H1 (cell line): ENCODE measurements around the gene TENT4A. TPM values are rescaled to one million over a fixed set of nuclear protein-coding genes. Genes with fewer than 3 reads are reported as not detected.

ENCODE experiments used
- CTCF ChIA-PET: fragments of 300-600 bp; sonication (Branson Sonifier 250); formaldehyde crosslinking; loops from one replicate; lab custom pipeline; 2021; ENCODE audit not compliant: partially characterized antibody; lab: Charles Lee
- POLR2A ChIA-PET: fragments of 300-600 bp; sonication (Branson Sonifier 250); formaldehyde crosslinking; loops from one replicate; lab custom pipeline; 2021; ENCODE audit warnings: inconsistent platforms; ENCODE audit not compliant: partially characterized antibody; lab: Charles Lee
- DNase-seq, 2 experiments: peaks; one replicate each; pipeline versions ENCODE4 v3.0.0 to v3.0.0-alpha.2; 2010 to 2022; ENCODE audit warnings: low spot score in 2 of 2, low read depth in 1 of 2, mixed read lengths in 1 of 2
- FAIRE-seq: peaks from 2 replicates; lab custom pipeline; 2011; peaks lifted over from hg19 to GRCh38; lab: Jason Lieb, UNC
- H2AFZ ChIP-seq: 2 replicates; pipeline ENCODE4 v1.8.1; 2012; ENCODE audit warnings: low read length, inconsistent platforms
- H2AK5ac ChIP-seq: 2 replicates; pipeline ENCODE4 v1.6.1; 2013; ENCODE audit warnings: low read depth, low read length
- H2BK120ac ChIP-seq: replicated peaks from 2 replicates; pipeline ENCODE3; 2013; ENCODE audit warnings: low read depth, low read length, inconsistent platforms
- H2BK12ac ChIP-seq: 2 replicates; pipeline ENCODE4 v1.6.1; 2013; ENCODE audit warnings: low read depth, low read length
- H2BK15ac ChIP-seq: 2 replicates; pipeline ENCODE4 v1.6.1; 2013; ENCODE audit warnings: low read length
- H2BK20ac ChIP-seq: 2 replicates; pipeline ENCODE4 v1.6.1; 2013; ENCODE audit warnings: low read length
- H2BK5ac ChIP-seq: 2 replicates; pipeline ENCODE4 v1.6.1; 2013; ENCODE audit warnings: low read depth, low read length
- H3K14ac ChIP-seq: 2 replicates; pipeline ENCODE4 v1.6.1; 2013; ENCODE audit warnings: inconsistent platforms; ENCODE audit not compliant: insufficient read length
- H3K18ac ChIP-seq: 2 replicates; pipeline ENCODE4 v1.6.1; 2013; ENCODE audit warnings: low read length; ENCODE audit errors: extremely low read depth
- H3K23ac ChIP-seq: 2 replicates; pipeline ENCODE4 v1.6.1; 2013; ENCODE audit warnings: inconsistent platforms; ENCODE audit not compliant: insufficient read length
- H3K23me2 ChIP-seq: 2 replicates; pipeline ENCODE4 v1.6.1; 2013; ENCODE audit warnings: low read depth, low read length
- H3K27ac ChIP-seq: 2 replicates; pipeline ENCODE4 v1.6.1; 2011; ENCODE audit warnings: low read depth, low read length, inconsistent platforms
- H3K27me3 ChIP-seq, 4 experiments: replicated peaks in 1 of 4; 1 replicate in 1 of 4; 2 replicates in 3 of 4; pipeline versions ENCODE4 v1.6.1 to v1.8.1; 2011 to 2013; ENCODE audit warnings: low read length in 3 of 4, mild to moderate bottlenecking in 3 of 4, inconsistent platforms in 2 of 4, mixed read lengths in 2 of 4, moderate library complexity in 1 of 4; ENCODE audit not compliant: control insufficient read depth in 3 of 4, insufficient read depth in 3 of 4; ENCODE audit errors: extremely low read depth in 1 of 4
- H3K36me3 ChIP-seq, 4 experiments: 2 replicates each; pipeline versions ENCODE4 v1.6.1 to v1.8.1; 2011 to 2013; ENCODE audit warnings: mild to moderate bottlenecking in 4 of 4, low read length in 3 of 4, moderate library complexity in 2 of 4, control low read depth in 1 of 4, inconsistent platforms in 1 of 4; ENCODE audit not compliant: insufficient read depth in 4 of 4, control insufficient read depth in 2 of 4
- H3K4ac ChIP-seq: replicated peaks from 2 replicates; pipeline ENCODE3; 2013; ENCODE audit warnings: low read length, low read depth, mixed read lengths, inconsistent platforms; ENCODE audit not compliant: insufficient read length
- H3K4me1 ChIP-seq, 4 experiments: replicated peaks in 1 of 4; 1 replicate in 1 of 4; 2 replicates in 3 of 4; pipeline versions ENCODE4 v1.6.1 to v1.8.1; 2011 to 2013; ENCODE audit warnings: low read length in 3 of 4, inconsistent platforms in 2 of 4, mixed read lengths in 1 of 4; ENCODE audit not compliant: insufficient read depth in 4 of 4, control insufficient read depth in 3 of 4
- H3K4me2 ChIP-seq, 2 experiments: 2 replicates each; pipeline versions ENCODE4 v1.6.1 to v1.8.1; 2011 to 2013; ENCODE audit warnings: low read depth in 2 of 2, low read length in 2 of 2, control low read depth in 1 of 2, inconsistent platforms in 1 of 2, mild to moderate bottlenecking in 1 of 2; ENCODE audit not compliant: insufficient read depth in 1 of 2
- H3K4me3 ChIP-seq, 4 experiments: fragments of 200-600, 300-600 bp in 1 of 4; sonication (generic), shearing (Covaris generic), sonication (Bioruptor Twin) in 1 of 4; 2 replicates each; pipeline versions ENCODE4 v1.5.1 to v1.8.1; 2011 to 2016; ENCODE audit warnings: low read length in 4 of 4, low read depth in 3 of 4, control low read depth in 2 of 4, inconsistent platforms in 2 of 4, mild to moderate bottlenecking in 2 of 4, mixed read lengths in 1 of 4, moderate library complexity in 1 of 4; ENCODE audit not compliant: insufficient read depth in 2 of 4; ENCODE audit errors: extremely low read depth in 1 of 4
- H3K56ac ChIP-seq: replicated peaks from 2 replicates; pipeline ENCODE3; 2013; ENCODE audit warnings: low read depth, mild to moderate bottlenecking, mixed read lengths, low read length, inconsistent platforms; ENCODE audit not compliant: insufficient read length
- H3K79me1 ChIP-seq: 2 replicates; pipeline ENCODE4 v1.6.1; 2013; ENCODE audit warnings: low read depth, low read length, control low read depth
- H3K79me2 ChIP-seq, 2 experiments: 2 replicates each; pipeline versions ENCODE4 v1.6.1 to v1.8.1; 2012 to 2013; ENCODE audit warnings: low read length in 2 of 2, mild to moderate bottlenecking in 2 of 2, inconsistent platforms in 1 of 2; ENCODE audit not compliant: insufficient read depth in 2 of 2, control insufficient read depth in 1 of 2
- H3K9ac ChIP-seq, 4 experiments: replicated peaks in 1 of 4; 1 replicate in 1 of 4; 2 replicates in 3 of 4; pipeline versions ENCODE4 v1.6.1 to v1.8.1; 2011 to 2013; ENCODE audit warnings: low read depth in 3 of 4, low read length in 3 of 4, control low read depth in 2 of 4, mild to moderate bottlenecking in 2 of 4, moderate library complexity in 2 of 4, inconsistent platforms in 1 of 4; ENCODE audit errors: extremely low read depth in 1 of 4
- H3K9me3 ChIP-seq, 2 experiments: 2 replicates each; pipeline versions ENCODE4 v1.6.1 to v1.8.1; 2012 to 2013; ENCODE audit warnings: mild to moderate bottlenecking in 2 of 2, moderate library complexity in 2 of 2, control low read depth in 1 of 2, inconsistent platforms in 1 of 2, low read depth in 1 of 2, low read length in 1 of 2, mixed read lengths in 1 of 2; ENCODE audit not compliant: insufficient read depth in 2 of 2
- H4K20me1 ChIP-seq, 2 experiments: replicated peaks in 1 of 2; 2 replicates each; pipeline versions ENCODE3 to v1.8.1; 2011 to 2013; ENCODE audit warnings: inconsistent platforms in 2 of 2, low read length in 2 of 2, mild to moderate bottlenecking in 1 of 2; ENCODE audit not compliant: insufficient read depth in 2 of 2, control insufficient read depth in 1 of 2
- H4K5ac ChIP-seq: 2 replicates; pipeline ENCODE4 v1.6.1; 2013; ENCODE audit warnings: low read length, low read depth, mixed read lengths, inconsistent platforms; ENCODE audit not compliant: insufficient read length
- H4K8ac ChIP-seq: 2 replicates; pipeline ENCODE4 v1.8.0; 2013; ENCODE audit warnings: mild to moderate bottlenecking, moderate library complexity, low read length, inconsistent platforms; ENCODE audit not compliant: insufficient read depth; ENCODE audit errors: extremely low read depth
- H4K91ac ChIP-seq: replicated peaks from 2 replicates; pipeline ENCODE3; 2013; ENCODE audit warnings: low read length, mixed read lengths, inconsistent platforms; ENCODE audit not compliant: insufficient read length
- ASH2L ChIP-seq: fragments of 200-600, 300-600 bp; sonication (generic); IDR thresholded peaks from one replicate; pipeline ENCODE4 v1.7.1; 2017; ENCODE audit warnings: low read length
- CTCF ChIP-seq, 3 experiments: IDR thresholded peaks; 1 replicate in 2 of 3; 2 replicates in 1 of 3; pipeline versions ENCODE4 v1.5.1 to v1.6.1; 2011; ENCODE audit warnings: low read length in 3 of 3, mild to moderate bottlenecking in 3 of 3, inconsistent platforms in 2 of 3, low read depth in 1 of 3, moderate library complexity in 1 of 3; ENCODE audit not compliant: insufficient read depth in 1 of 3; ENCODE audit errors: control extremely low read depth in 1 of 3
- EZH2 ChIP-seq: fragments of 200-600 bp; sonication (generic); IDR thresholded peaks from 2 replicates; pipeline ENCODE4 v1.7.1; 2012; ENCODE audit warnings: low read depth, mild to moderate bottlenecking, moderate library complexity, low read length, inconsistent platforms; ENCODE audit not compliant: severe bottlenecking
- MAFK ChIP-seq: IDR thresholded peaks from 2 replicates; pipeline ENCODE4 v1.6.1; 2012; ENCODE audit warnings: low read depth, mild to moderate bottlenecking, improper control_type of control experiment, low read length
- NRF1 ChIP-seq: IDR thresholded peaks from 2 replicates; pipeline ENCODE4 v1.6.1; 2011; ENCODE audit warnings: mild to moderate bottlenecking, low read depth, low read length, improper control_type of control experiment
- RBBP5 ChIP-seq: IDR thresholded peaks from 2 replicates; pipeline ENCODE4 v1.7.1; 2012; ENCODE audit warnings: low read depth, mild to moderate bottlenecking, inconsistent platforms, low read length, moderate library complexity, borderline replicate concordance
- SIN3A ChIP-seq, 2 experiments: IDR thresholded peaks in 1 of 2; conservative IDR thresholded peaks in 1 of 2; 2 replicates each; pipeline ENCODE4 v1.6.1; 2011 to 2012; ENCODE audit warnings: low read length in 2 of 2, improper control_type of control experiment in 1 of 2, low read depth in 1 of 2, mild to moderate bottlenecking in 1 of 2
- SIX5 ChIP-seq: IDR thresholded peaks from 2 replicates; pipeline ENCODE4 v1.6.1; 2011; ENCODE audit warnings: mild to moderate bottlenecking, low read depth, low read length
- TCF12 ChIP-seq: IDR thresholded peaks from 2 replicates; pipeline ENCODE4 v1.6.1; 2011; ENCODE audit warnings: low read depth, mild to moderate bottlenecking, low read length
- YY1 ChIP-seq: IDR thresholded peaks from 2 replicates; pipeline ENCODE4 v1.6.1; 2011; ENCODE audit warnings: low read depth, mild to moderate bottlenecking, low read length
- WGBS, 2 experiments: shearing (Covaris generic) in 1 of 2; methylation state at CpG; one replicate each; pipeline versions ENCODE4 v1.1.6 to v1.1.7; 2013 to 2015; ENCODE audit warnings: low lambda C conversion rate in 2 of 2, mixed read lengths in 2 of 2, inconsistent platforms in 1 of 2, low coverage in 1 of 2, missing lambda C conversion rate in 1 of 2; ENCODE audit not compliant: insufficient replicate concordance in 2 of 2, insufficient coverage in 1 of 2, insufficient read length in 1 of 2; ENCODE audit errors: extremely low coverage in 1 of 2, missing lambda C conversion rate in 1 of 2; 5-methylcytosine and 5-hydroxymethylcytosine counted together
- polyA plus RNA-seq, 7 experiments: library from polyadenylated mRNA; depleted of rRNA in 3 of 7; stranded (reverse) in 5 of 7; unstranded in 2 of 7; fragments of >200 nt in 5 of 7; fragments of 200-250 nt in 2 of 7; gene quantifications; 1 replicate in 5 of 7; 2 replicates in 1 of 7; 4 replicates in 1 of 7; pipeline versions ENCODE4 v1.2.1 to v1.2.3, GENCODE V29; 2011 to 2013; ENCODE audit warnings: missing spikeins in 2 of 7, mixed read lengths in 2 of 7
- total RNA-seq: library from RNA; stranded (reverse); fragmentation: NEBNext Ultra II Directional; extraction: Animal tissue kit (Norgen Biotek cat#: 25700); gene quantifications from 2 replicates; pipeline ENCODE4 v1.2.1, GENCODE V29; 2021

The TENT4A gene
- total and polyA plus RNA-seq, 2 of the 8 experiments (the other 6 are each of a cell fraction or from before 2014, with no cell fraction given): 8.9 to 25.1 TPM

- H2BK20ac ChIP-seq: no peak overlapping the region
- no peak overlapping the region for H3K4me2 ChIP-seq
- H3K14ac ChIP-seq: no peak overlapping the region
- no peak overlapping the region for H2AK5ac ChIP-seq
- H2BK15ac ChIP-seq: no peak overlapping the region
- no peak overlapping the region for H4K5ac ChIP-seq
- POLR2A ChIA-PET: interaction anchor here (2.0 kb wide), 1 partner anchor 75 kb away, joined by 9 read pairs; the partner anchor contains the start of genes NSUN2 and SRD5A1
- no peak overlapping the region for H3K4ac ChIP-seq
- H3K79me2 ChIP-seq: no peaks in the 10 kb centered on the region
- DNase-seq: no peak
- no peaks in the 10 kb centered on the region for H3K36me3 ChIP-seq
- no peak overlapping the region for H2BK12ac ChIP-seq
- no peak overlapping the region for H3K23ac ChIP-seq
- H3K18ac ChIP-seq: no peak overlapping the region
- H3K4me3 ChIP-seq: no peak overlapping the region
- H3K56ac ChIP-seq: no peak overlapping the region
- no peak overlapping the region for H2BK5ac ChIP-seq
- no peak overlapping the region for H3K27ac ChIP-seq
- peaks cover 0 to 4% (median 0%) of the 10 kb centered on the region in 4 experiments; a peak in 3 of 7 replicates for H3K4me1 ChIP-seq
- no peak overlapping the region for H2AFZ ChIP-seq
- no peaks in the 10 kb centered on the region for H4K20me1 ChIP-seq
- CTCF ChIA-PET: interaction anchor here (1.2 kb wide), 1 partner anchor 10 kb away, joined by 3 read pairs; no protein-coding TSS in a partner anchor
- H3K9me3 ChIP-seq: no peaks in the 10 kb centered on the region
- WGBS, 2 experiments: 79% methylated on average over 6 of the region's 6 CpGs; no CpG with 5 or more reads in 1 of the 2 experiments
- no peak overlapping the region for H4K91ac ChIP-seq
- peaks cover 10% of the 10 kb centered on the region for H3K23me2 ChIP-seq
- H3K9ac ChIP-seq: no peak overlapping the region
- no peak for FAIRE-seq
- H3K79me1 ChIP-seq: no peaks in the 10 kb centered on the region
- no peak overlapping the region for H4K8ac ChIP-seq
- H2BK120ac ChIP-seq: no peak overlapping the region
- peaks cover 0 to 3% (median 0%) of the 10 kb centered on the region in 4 experiments; a peak in 3 of 7 replicates for H3K27me3 ChIP-seq
- TF ChIP-seq NRF1 (no peak), RBBP5 (no peak), SIX5 (no peak), SIN3A (conservative IDR thresholded peaks at IDR 0.05 in 1 of 2, IDR thresholded peaks at IDR 0.05 in 1 of 2; ENCODE audit: low read depth in 1 of 2, low read length in 2 of 2) (no peak), CTCF (IDR thresholded peaks at IDR 0.05; ENCODE audit: control extremely low read depth in 1 of 3, insufficient read depth in 1 of 3, low read depth in 1 of 3, low read length in 3 of 3) (no peak), YY1 (no peak), ASH2L (no peak), EZH2 (no peak), TCF12 (no peak), MAFK (no peak)
Measured at GRCh38 chr5:6707852-6708251, 5.4 kb upstream of the TENT4A start.
